HFF-Myc (cell line): Measurements from ENCODE around the gene MARS1.

ENCODE experiments used
- DNase-seq: peaks from one replicate; pipeline ENCODE4 v3.0.0-alpha.2; 2011; ENCODE audit warnings: low read depth; ENCODE audit errors: extremely low read depth
- H3K4me3 ChIP-seq: replicated peaks from 2 replicates; pipeline ENCODE4 v1.5.1; 2011; ENCODE audit warnings: low read depth, mild to moderate bottlenecking, control low read depth, low read length
- CTCF ChIP-seq: IDR thresholded peaks from 2 replicates; pipeline ENCODE4 v1.5.1; 2012; ENCODE audit warnings: mild to moderate bottlenecking, low read depth, low read length, control low read depth; ENCODE audit errors: missing control alignments

MARS1 gene

DNA sequence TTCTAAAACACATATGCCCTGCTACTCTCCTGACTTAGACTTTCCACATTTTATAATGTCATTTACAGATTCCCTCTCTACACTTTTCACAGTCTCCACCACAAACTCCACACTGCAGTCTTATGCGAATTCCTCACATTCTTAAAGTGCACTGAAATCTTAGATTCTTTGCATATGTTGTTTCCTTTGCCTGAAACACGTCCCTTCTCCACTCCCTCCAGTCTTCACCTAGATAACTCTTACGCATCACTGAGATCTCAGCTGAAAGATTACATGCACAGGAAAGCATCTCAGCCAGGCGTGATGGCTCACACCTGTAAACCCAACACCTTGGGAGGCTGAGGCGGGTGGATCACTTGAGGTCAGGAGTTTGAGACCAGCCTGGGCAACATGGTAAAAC is 4.4 kb upstream of the MARS1 start:
- TF ChIP-seq CTCF, result no peak
- no peak for DNase-seq
- H3K4me3 ChIP-seq, result no peak overlapping the region

- no peak overlapping the region for H3K4me3 ChIP-seq
- no peak for DNase-seq
- TF ChIP-seq CTCF, result no peak
These were observed 2.2 kb upstream of the MARS1 start for GRCh38 chr12:57485695-57486094.

DNA sequence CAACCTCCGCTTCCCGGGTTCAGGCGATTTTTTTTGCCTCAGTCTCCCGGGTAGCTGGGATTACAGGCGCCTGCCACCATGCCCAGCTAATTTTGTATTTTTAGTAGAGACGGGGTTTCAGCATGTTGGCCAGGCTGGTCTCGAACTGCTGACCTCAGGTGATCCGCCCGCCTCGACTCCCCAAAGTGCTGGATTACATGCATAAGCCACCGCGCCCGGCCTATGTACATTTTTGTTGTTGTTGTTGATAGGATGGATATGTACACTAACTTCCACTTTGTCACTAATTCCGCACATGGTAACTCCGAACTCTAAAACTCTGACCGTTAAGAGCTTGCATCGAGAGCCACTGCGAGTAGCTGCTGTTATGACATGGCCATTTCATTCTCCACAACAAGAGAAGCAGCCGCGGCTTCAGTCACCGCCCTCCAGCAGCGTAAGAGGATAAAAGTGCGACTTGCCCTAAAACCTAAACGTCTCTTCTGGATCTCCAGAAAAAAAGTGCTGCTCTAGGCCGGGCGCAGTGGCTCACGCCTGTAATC is 742 bp upstream of the MARS1 start:
- H3K4me3 ChIP-seq, result peak overlapping the region; percentile 64
- no peak for DNase-seq
- TF ChIP-seq CTCF, result no peak

GRCh38 chr12:57488402-57489156 is 711 bp downstream of the MARS1 start:
- TF ChIP-seq CTCF, result no peak
- DNase-seq, result no peak
- H3K4me3 ChIP-seq, result peak overlapping the region; percentile 64

DNA sequence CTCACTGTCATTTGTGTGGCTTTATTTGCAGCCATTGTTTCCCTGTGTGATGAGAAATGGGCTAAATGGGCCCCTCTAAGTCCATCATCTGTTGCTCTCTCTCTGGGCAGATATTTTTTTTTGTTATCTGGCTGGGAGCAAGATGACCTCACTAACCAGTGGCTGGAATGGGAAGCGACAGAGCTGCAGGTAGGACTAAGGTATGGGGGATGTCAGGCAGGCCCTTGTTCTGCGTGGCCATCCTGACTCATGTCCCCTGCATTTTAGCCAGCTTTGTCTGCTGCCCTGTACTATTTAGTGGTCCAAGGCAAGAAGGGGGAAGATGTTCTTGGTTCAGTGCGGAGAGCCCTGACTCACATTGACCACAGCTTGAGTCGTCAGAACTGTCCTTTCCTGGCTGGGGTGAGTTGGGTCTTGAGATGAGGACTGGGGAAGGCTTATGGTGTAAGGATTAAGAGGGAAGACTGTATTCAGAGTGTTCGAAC is 1.3 kb downstream of the MARS1 start:
- H3K4me3 ChIP-seq, result peak overlapping the region; percentile 64

DNA sequence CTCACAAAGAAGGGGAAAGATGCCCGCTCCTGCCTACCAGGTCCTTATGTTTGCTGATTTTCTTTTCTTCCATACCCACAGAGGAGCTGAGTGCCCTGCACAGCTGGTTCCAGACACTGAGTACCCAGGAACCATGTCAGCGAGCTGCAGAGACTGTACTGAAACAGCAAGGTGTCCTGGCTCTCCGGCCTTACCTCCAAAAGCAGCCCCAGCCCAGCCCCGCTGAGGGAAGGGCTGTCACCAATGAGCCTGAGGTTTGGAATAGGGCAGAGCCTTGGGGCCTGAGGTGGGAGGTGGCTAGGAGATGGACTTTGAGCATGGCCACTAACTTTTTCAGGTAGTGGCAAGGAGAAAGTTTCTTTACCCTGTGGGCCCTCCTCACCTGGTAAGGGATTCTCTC is 2.3 kb downstream of the MARS1 start:
- TF ChIP-seq CTCF, result no peak
- no peak overlapping the region for H3K4me3 ChIP-seq
- DNase-seq, result no peak

More for the DNA sequence above, 1.3 kb downstream of the MARS1 start:
- no peak for DNase-seq
- no peak for TF ChIP-seq CTCF
